Stomach (tissue), 9 donors: ENCODE results near the gene PLCXD1. TPM values are rescaled to one million over a fixed set of nuclear protein-coding genes. Genes with fewer than 3 reads are reported as not detected.

Experiments used
- DNase-seq, 2 donors: peaks; one replicate each; pipeline versions ENCODE4 v3.0.0 to v3.0.0-alpha.2; 2013 to 2019
- H3K27ac ChIP-seq, 5 donors: fragments of 200-600 bp in 4 of 5; sonication (generic) in 4 of 5; one replicate each; pipeline ENCODE4 v1.5.1; 2013 to 2019; ENCODE audit warnings: mild to moderate bottlenecking in 1 of 5, moderate library complexity in 1 of 5
- H3K27me3 ChIP-seq, 3 donors: fragments of 200-600 bp; sonication (generic); one replicate each; pipeline ENCODE4 v1.5.1; 2017 to 2019; ENCODE audit warnings: mixed run types in 1 of 3
- H3K36me3 ChIP-seq, 4 donors: fragments of 200-600 bp; sonication (generic); 1 replicate in 3 of 4; 2 replicates in 1 of 4; pipeline ENCODE4 v1.5.1; 2016 to 2019
- H3K4me1 ChIP-seq, 4 donors: fragments of 200-600 bp; sonication (generic); one replicate each; pipeline ENCODE4 v1.5.1; 2016 to 2019
- H3K4me3 ChIP-seq, 4 donors: fragments of 200-600 bp; sonication (generic) in 3 of 4; one replicate each; pipeline ENCODE4 v1.5.1; 2016 to 2019; ENCODE audit warnings: mild to moderate bottlenecking in 1 of 4
- H3K9me3 ChIP-seq, 4 donors: fragments of 200-600 bp; sonication (generic); one replicate each; pipeline ENCODE4 v1.5.1; 2016 to 2019
- EP300 ChIP-seq: sonication (generic); formaldehyde crosslinking; IDR thresholded peaks from one replicate; pipeline ENCODE4 v1.6.1; 2017; ENCODE audit warnings: antibody characterized with exemption
- POLR2A ChIP-seq, 4 donors: fragments of 450-650 bp; IDR thresholded peaks; one replicate each; pipeline ENCODE4 v1.6.1; 2016; ENCODE audit warnings: antibody characterized with exemption in 4 of 4, control low read depth in 2 of 4, mild to moderate bottlenecking in 1 of 4, moderate library complexity in 1 of 4
- POLR2AphosphoS5 ChIP-seq, 3 donors: sonication (generic); formaldehyde crosslinking; IDR thresholded peaks; one replicate each; pipeline ENCODE4 v1.6.1; 2016; ENCODE audit warnings: antibody characterized with exemption in 3 of 3
- WGBS, 5 donors: extraction: QIAGEN DNeasy Blood & Tissue Kit in 3 of 5; methylation state at CpG; one replicate each; pipeline versions ENCODE4 v1.1.5 to v1.1.7; 2013 to 2018; 5-methylcytosine and 5-hydroxymethylcytosine counted together
- intact Hi-C: fragments of 100-400 bp; cut with DNase I; formaldehyde crosslinking; loops from one replicate; pipeline ENCODE4 v1.15.1; 2023; ENCODE audit warnings: low total_unique reads
- polyA plus RNA-seq, 3 donors: library from polyadenylated mRNA; stranded (reverse); fragments of 200-250 nt; gene quantifications; one replicate each; pipeline ENCODE4 v1.2.3, GENCODE V29; 2013
- total RNA-seq, 5 donors: library from RNA; depleted of rRNA; stranded (reverse); fragments of >200 nt; gene quantifications; one replicate each; pipeline versions ENCODE4 v1.1.0 to v1.2.3, GENCODE V29; 2014 to 2016
- TF ChIP-seq, protein P1 (sequence below), 7 experiments: fragments of 450-650 bp in 4 of 7; fragments of 200-600 bp in 3 of 7; sonication (generic) in 3 of 7; IDR thresholded peaks; one replicate each; pipeline ENCODE4 v1.5.1; 2016 to 2019; ENCODE audit warnings: antibody characterized with exemption in 7 of 7, control low read depth in 2 of 7, mild to moderate bottlenecking in 1 of 7
- donor health status: healthy with polysubstance abuse.
- donor health status: Bipolar disorder and iron deficiency.
- donor health status: healthy.

The PLCXD1 gene
- total and polyA plus RNA-seq, 8 donors = 8.4 to 114 (median 23.4) TPM

DNA sequence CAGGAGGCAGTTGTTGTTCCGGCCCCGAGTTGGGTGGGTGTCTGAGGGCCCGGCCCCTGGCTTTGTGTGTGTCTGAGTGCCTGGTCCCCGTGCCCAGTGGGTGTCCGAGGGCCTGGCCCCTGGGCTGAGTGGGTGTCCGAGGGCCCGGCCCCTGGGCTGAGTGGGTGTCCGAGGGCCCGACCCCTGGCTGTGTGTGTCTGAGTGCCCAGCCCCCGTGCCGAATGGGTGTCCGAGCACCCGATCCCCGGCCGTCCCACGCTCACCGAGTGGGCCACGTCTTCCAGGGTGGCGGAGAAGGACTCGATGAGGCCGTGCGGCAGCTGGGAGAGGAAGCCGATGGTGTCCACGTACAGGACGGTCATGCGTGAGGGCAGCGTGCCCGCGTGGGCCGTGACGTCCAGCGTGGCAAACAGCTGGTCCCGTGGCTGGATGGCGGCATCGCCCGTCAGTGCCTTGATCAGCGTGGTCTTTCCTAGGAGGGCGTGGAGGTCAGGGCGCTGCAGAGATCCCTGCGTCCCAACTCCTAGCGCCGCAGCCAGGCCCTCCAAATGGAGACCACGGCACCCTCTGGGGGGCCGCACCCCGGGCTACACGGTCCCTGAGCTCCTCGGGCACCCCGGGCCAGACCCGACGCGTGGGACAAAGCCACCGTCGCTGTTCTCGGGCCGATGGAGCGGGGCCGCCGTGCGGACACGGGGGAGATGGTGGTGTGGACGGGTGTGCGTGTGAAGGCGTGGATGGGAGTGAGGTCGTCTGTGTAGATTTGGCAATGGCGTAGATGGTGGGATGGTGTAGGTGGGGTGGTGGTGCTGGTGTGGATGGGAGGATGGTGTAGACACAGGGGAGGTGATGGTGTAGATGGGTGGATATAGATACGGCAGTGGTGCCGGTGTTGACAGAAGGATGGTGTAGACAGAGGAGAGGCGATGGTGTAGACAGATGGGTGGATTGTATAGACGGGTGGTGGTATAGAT, 30.3 kb downstream of the PLCXD1 start:
- H3K36me3 ChIP-seq = peaks cover 63 to 92% (median 89%) of the 10 kb centered on the region in 4 donors
- 95 to 98% (median 96%) methylated on average over 59 to 69 of the region's 69 CpGs for WGBS, 5 donors
- TF ChIP-seq EP300 = no peak
- no peak for TF ChIP-seq POLR2A (IDR thresholded peaks at IDR 0.05)

DNA sequence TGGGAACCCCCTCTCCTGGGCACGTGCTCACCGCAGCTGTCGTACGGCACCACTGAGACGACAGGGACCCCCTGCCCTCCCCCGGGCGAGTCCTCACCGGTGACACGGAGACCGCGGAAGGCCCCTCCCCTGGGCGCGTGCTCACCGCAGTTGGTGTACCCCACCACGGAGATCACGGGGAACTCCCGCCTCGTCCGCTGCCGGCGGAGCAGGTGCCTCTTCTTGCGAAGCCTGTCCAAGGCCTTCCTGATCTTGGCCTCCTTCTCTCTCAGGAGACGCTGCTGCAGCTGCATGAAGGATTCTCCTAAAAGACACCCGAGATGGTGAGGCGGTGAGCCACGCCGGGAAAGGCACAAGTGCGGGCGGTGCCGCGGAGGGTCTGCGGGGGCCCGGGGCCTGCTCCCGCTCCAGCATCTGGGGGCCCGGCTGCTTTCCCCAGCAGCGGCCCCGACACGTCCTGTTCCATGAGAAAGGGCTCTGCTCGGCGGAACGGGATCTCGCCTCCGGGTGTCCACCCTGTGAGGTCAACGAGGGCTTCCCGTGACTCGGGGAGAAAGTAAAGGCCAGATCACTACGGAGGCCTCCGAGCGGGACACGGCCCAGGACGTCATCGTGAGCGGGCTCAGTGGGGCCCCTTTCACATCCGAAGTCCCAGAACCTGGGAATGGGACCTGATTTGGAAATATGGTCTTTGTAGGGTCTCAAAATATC, 31.6 kb downstream of the PLCXD1 start:
- Histone ChIP-seq H3K27me3 (no peaks in the 10 kb centered on the region), H3K4me3 (no peak overlapping the region), H3K36me3 (peaks cover 53 to 87% (median 82%) of the 10 kb centered on the region in 4 donors), H3K4me1 (peaks cover 0 to 16% (median 13%) of the 10 kb centered on the region in 4 donors), H3K9me3 (no peaks in the 10 kb centered on the region), H3K27ac (no peak overlapping the region)
- WGBS, 5 donors = 94 to 97% (median 95%) methylated on average over 32 to 54 of the region's 54 CpGs
- TF ChIP-seq, protein P1, sequence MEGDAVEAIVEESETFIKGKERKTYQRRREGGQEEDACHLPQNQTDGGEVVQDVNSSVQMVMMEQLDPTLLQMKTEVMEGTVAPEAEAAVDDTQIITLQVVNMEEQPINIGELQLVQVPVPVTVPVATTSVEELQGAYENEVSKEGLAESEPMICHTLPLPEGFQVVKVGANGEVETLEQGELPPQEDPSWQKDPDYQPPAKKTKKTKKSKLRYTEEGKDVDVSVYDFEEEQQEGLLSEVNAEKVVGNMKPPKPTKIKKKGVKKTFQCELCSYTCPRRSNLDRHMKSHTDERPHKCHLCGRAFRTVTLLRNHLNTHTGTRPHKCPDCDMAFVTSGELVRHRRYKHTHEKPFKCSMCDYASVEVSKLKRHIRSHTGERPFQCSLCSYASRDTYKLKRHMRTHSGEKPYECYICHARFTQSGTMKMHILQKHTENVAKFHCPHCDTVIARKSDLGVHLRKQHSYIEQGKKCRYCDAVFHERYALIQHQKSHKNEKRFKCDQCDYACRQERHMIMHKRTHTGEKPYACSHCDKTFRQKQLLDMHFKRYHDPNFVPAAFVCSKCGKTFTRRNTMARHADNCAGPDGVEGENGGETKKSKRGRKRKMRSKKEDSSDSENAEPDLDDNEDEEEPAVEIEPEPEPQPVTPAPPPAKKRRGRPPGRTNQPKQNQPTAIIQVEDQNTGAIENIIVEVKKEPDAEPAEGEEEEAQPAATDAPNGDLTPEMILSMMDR (IDR thresholded peaks at IDR 0.05) = no peak
- TF ChIP-seq POLR2A (IDR thresholded peaks at IDR 0.05) (no peak), POLR2AphosphoS5 (IDR thresholded peaks at IDR 0.05) (no peak), EP300 (no peak)
- intact Hi-C loops = no loop called here
- no peak for DNase-seq

More for the DNA sequence above, 30.3 kb downstream of the PLCXD1 start:
- no peak for DNase-seq
- Histone ChIP-seq H3K27me3 (no peaks in the 10 kb centered on the region), H3K4me3 (no peak overlapping the region), H3K27ac (no peak overlapping the region), H3K9me3 (no peaks in the 10 kb centered on the region), H3K4me1 (peaks cover 0 to 2% (median under 1%) of the 10 kb centered on the region in 4 donors)
- intact Hi-C loops = no loop called here

DNA sequence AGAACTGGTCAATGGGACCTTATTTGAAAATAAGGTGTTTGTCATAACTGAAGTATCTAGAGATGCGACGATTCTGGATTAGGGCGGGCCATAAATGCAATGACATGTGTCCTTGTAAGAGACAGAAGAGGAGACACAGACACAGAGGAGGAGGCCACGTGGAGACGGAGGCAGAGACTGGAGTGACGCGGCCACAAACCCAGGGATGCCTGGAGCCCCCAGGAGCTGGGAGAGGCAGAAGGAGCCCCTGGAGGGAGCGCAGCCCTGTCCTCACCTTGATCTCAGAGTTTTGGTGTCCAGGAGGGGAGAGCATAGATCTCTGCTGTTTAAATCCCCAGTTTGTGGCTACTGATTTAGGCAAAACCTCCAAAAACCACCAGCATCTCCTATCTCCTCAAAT, 32.4 kb downstream of the PLCXD1 start:
- H3K4me3 ChIP-seq = no peak overlapping the region
- intact Hi-C loops = no loop called here
- peaks cover 47 to 79% (median 75%) of the 10 kb centered on the region in 4 donors for H3K36me3 ChIP-seq
- H3K27me3 ChIP-seq = no peaks in the 10 kb centered on the region
- no peak for DNase-seq
- H3K9me3 ChIP-seq = no peaks in the 10 kb centered on the region
- TF ChIP-seq EP300 = no peak
- TF ChIP-seq, protein P1 (IDR thresholded peaks at IDR 0.05) = no peak
- no peak for TF ChIP-seq POLR2AphosphoS5 (IDR thresholded peaks at IDR 0.05)
- H3K4me1 ChIP-seq = peaks cover 0 to 21% (median 16%) of the 10 kb centered on the region in 4 donors
- 78 to 94% (median 92%) methylated on average over 8 of the region's 8 CpGs for WGBS, 5 donors
- H3K27ac ChIP-seq = no peak overlapping the region

DNA sequence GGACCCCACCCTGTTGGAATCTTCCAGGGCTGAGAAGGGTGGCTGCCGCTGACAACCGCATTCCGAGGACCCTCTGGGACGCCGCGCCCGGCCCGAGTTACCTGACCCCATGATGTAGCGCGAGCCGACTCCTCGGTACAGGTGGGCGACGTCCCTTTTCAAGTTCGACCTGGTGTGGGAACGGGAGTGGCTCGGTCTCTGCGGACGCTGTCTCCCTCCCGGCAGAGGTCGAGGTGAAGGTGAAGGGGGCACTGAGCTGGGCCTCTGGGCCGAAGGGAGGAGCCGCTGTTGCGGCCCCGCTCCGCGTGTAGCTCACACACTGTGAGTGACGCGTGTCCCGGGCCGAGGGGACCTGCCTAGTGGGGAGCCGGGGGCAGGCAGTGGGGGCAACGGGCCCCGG, 32.9 kb downstream of the PLCXD1 start:
- no peak for DNase-seq
- peaks cover 44 to 74% (median 70%) of the 10 kb centered on the region in 4 donors for H3K36me3 ChIP-seq
- TF ChIP-seq, protein P1 (IDR thresholded peaks at IDR 0.05) = no peak
- TF ChIP-seq POLR2AphosphoS5 (IDR thresholded peaks at IDR 0.05) = no peak
- no peak for TF ChIP-seq EP300
- TF ChIP-seq POLR2A (IDR thresholded peaks at IDR 0.05) = no peak

More for the DNA sequence above, 32.9 kb downstream of the PLCXD1 start:
- WGBS, 5 donors = 94 to 98% (median 95%) methylated on average over 33 to 34 of the region's 34 CpGs
- Histone ChIP-seq H3K4me1 (peaks cover 0 to 21% (median 16%) of the 10 kb centered on the region in 4 donors), H3K27me3 (no peaks in the 10 kb centered on the region), H3K9me3 (no peaks in the 10 kb centered on the region), H3K4me3 (no peak overlapping the region), H3K27ac (no peak overlapping the region)
- intact Hi-C loops = no loop called here
